Stimulated activated CD8-positive, alpha-beta memory T cell treated with anti-CD3 and anti-CD28 coated beads, Interleukin-15, amount 100 ng/mL, for 1 hour (primary cell): ENCODE measurements around the gene PDE3B.
"Not testable (repeated sequence)": the region's sequence is repeated elsewhere in the genome, so short reads cannot be mapped to it uniquely, and the experiment has no call there.

Experiments used
- DNase-seq: peaks from one replicate; pipeline ENCODE4 v3.0.0-alpha.2; 2020; ENCODE audit warnings: low read depth

The PDE3B gene

DNA sequence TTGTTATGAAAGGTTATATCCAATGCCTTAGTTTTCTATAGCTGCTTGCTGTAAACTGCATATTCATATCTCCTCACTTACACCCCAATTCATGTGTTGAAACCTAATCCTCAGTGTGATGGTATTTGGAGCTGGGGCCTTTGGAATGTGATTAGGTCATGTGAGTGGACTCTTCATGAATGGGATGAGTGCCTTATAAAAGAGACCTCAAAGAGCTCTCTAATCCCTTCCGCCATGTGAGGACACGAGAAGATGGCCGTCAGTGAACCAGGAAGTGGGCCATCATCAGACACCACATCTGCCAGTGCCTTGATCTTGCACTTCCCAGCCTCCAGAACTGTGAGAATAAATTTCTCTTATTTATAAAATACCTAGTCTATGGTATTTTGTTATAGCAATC is 169.2 kb downstream of the PDE3B start:
- no peak for DNase-seq

DNA sequence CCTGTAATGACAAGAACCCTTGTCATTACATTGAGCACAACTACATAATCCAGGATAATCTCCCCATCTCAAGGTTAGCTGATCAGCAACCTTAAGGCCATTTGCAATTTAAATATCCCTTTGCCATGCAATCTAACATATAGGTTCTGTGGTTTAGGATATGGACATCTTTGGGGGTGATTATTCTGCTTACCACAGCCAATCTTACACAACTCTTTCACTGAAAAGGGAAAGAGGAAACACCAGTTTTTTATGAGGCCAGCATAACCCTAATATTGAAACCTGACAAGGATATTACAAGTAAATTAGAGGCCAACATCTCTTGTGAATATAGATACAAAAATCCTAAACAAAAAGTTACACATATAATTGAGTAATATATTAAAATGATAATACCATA is 169.9 kb downstream of the PDE3B start:
- no peak for DNase-seq

DNA sequence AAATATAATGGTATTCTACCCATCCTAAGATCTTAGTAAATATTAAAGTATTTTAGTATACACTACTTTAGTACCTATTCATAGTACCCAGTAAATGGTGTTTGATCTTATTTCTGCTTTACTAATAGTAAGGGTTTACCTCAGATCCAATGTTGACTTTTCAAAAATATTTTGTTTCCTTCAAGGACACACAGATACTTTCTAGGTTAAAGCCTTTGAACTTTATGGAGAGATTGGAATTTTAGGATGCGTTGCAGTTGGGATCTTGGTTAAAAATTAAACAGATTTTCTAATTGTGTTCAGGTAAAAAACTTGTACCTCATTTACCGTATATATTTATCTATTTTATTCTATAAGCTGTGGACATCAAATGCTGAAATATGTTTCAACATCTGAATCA is 175.2 kb downstream of the PDE3B start:
- no peak for DNase-seq

DNA sequence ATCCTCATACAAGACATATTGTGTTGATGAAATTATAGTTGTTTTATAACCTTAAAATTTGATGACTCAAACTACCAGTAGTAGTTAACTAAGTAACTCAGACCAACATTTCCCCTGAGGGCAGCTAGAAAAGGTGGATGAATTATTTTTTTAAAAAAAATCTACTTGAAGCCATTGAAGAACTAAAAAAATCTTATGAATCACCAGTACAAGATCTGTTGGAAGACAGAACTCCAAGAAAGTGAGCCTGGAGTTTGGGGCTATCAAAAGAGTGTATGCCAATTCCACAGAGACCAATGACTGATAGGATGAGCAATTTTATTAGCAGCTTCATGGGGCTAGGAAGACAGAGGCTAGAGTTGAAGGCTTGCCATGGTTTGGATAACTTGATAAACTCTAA is 176.0 kb downstream of the PDE3B start:
- DNase-seq, result no peak

DNA sequence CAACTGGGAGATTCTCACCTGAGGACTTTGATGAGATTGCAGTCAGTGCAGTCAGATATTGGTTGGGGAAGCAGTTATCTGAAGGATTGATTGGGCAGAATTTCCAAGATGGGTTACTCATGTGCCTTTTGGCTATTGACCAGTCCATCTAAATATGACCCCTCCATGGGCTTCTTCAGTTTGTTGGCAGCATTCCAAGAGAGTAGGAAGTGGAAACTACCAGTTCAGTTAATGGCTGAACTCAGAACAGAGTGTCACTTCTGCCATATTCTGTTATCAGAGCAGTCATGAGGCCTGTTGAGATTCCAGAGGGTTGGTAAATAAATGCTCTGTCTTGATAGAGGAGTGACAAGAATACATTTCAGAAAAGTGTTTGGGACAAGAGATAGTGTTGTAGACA is 177.4 kb downstream of the PDE3B start:
- DNase-seq, result no peak

DNA sequence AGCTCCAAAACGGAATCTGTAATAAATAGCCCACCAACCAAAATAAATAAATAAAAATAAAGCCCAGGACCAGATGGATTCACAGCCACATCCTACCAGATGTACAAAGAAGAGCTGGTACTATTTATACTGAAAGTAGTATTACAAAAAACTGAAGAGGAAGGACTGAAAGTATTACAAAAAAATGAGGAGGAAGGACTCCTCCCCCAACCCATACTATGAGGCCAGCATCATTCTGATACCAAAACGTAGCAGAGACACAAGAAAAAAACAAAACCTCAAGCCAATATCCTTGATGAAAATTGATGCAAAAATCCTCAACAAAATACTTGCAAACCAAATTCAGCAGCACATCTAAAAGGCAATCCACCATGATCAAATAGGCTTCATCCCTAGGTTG is 183.0 kb downstream of the PDE3B start:
- no peak for DNase-seq

DNA sequence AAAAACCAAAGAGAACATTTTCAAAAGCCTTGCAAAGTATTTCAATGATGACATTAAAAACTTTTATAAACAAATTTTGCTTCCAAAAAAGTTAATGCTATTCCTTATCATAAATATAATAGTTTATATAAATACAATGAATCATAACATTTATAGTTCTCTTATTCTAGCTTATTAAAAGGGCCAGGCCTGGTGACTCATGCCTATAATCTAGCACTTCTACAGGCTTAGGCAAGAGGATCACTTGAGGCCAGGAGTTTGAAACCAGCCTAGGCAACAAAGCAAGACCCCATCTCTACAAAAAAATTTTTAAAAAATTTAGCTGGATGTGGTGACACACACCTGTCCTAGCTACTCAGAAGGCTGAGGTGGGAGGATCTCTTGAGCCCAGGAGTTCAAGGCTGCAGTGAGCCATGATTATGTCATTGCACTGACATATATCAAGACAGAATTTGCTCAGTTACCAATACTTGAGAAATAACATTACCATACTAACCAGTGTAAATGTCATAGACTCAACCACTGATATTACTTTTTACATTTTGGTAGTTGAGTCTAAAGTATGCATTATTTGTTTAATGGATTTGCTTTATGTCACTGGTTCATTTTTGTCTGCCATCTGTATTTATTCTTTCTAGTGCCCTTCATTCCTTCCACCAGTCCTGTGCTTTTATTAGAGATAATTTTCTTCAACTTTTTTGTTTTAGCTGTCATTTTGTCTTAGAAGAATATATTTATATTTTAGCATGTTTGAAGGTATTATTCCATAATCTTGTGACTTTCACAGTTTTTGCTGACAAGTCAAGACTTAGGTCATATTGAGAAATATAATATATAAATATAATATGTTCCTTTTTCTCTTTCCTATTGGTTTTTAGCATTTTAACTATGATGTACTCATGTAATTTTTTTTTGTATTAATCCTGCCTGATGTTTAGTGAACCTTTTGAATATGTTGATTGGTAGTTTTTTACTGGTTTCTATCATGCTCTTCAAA is 192.2 kb downstream of the PDE3B start:
- DNase-seq, result no peak

DNA sequence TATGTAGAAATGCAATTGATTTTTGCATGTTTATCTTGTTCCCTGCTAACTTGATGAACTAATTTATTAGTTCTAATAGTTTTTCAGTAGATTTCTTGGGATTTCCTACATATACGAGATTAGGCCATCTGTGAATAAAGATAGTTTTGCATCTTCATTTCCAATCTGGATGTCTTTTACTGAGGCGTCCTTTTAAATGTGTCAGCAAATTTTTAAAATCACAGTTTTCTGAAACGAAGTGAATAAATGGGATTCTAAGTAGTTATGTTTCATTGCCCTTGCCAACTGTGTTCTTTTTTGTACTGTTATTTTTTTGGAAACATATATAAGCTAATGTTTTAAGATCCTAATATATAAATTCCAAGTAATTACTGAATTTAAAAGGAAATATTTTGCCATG is 198.4 kb downstream of the PDE3B start:
- no peak for DNase-seq

DNA sequence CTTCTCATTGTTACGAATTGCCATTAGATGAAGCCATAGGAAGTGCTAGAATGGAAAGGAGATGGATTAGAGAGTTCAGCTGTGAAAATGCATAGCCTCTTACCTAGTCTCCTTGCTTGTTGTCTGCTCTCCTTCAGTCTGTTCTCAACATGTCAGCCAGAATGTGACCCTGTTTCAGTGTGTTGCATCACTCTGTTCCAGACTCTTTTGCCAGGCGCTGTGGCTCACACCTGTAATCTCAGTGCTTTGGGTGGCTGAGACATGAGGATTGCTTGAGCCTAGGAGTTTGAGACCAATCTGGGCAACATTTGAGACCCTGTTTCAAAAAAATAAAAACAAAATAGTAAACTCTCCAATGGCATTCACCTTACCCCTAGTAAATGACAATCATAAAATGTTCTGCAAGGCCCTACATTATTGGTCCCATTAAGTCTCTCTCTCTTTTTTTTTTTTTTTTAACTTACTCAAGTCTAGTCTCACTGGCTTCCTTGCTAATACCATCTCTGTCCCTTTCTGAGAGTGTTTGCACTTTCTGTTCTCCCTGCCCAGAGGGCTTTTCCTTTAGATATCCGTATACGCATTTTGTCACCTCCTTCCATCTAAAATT is 209.1 kb downstream of the PDE3B start:
- no peak for DNase-seq

DNA sequence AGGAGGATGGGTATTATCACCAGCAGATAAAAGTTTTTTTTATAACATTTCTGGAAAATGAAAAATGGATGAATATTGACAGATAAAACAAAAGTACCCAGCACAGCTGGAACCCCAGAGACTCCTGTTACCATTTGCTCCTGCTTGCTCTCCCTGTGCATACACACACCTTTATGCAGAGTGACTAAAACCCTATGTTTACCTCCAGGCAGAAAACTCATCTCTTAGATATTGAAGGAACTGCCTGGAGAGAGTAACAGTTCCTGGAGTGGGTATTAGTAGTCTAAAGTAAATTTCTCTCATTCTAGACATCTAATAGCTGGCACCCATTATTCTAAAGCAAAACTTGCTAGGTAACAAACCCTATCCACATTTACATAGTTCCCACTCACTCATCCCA is 210.5 kb downstream of the PDE3B start:
- no peak for DNase-seq

DNA sequence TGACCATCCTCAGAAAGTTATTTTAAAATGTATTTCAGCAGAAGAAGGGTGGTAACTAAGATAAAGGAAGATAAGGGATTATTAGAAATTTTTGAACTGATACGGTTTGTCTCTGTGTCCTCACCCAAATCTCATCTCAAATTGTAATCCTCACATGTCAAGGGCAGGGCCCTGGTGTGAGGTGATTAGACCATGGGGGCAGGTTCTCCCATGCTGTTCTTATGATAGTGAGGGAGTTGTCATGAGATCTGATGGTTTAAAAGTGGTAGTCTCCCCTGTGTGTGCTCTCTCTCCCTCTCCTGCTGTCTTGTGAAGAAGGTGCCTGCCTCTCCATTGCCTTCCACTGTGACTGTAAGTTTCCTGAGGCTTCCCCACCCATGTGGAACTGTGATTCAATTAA is 212.3 kb downstream of the PDE3B start:
- no peak for DNase-seq

DNA sequence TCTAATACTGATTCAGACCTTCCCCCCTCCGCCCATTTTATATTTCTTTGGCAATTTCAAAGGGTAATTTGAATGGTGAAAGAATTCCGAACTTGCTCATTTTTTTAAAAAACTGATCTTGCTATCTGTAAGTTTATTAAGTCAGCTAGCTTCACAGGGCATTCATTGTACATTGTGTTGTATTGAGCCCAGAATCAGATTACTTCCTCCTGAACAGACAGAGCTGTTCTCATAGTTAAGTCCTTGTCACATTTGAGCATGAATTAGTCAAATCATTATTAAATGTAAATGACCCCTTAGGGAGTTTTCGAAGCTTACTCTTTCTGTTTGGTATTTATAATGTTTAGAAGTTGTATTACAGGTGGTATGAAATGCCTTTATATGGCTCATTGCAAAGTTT is 214.0 kb downstream of the PDE3B start:
- no peak for DNase-seq

DNA sequence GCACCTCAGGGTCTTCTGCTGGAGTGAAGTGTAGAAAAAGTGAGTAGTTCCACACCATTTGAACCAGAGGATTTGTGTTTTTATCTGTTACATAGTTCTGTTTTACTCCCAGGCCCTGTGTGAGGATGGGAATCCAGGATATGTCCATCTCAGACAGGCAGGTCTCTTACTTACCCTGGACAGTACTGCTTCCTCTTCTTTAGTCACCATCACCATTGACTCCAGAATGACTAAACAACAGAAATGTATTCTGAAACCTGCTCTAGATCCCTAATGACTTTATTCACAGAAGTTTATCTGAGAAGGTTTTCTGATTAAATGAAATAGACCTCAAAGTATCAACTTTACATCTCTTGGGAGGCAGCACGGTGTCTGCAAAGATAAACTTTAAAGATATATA is 214.8 kb downstream of the PDE3B start:
- no peak for DNase-seq

DNA sequence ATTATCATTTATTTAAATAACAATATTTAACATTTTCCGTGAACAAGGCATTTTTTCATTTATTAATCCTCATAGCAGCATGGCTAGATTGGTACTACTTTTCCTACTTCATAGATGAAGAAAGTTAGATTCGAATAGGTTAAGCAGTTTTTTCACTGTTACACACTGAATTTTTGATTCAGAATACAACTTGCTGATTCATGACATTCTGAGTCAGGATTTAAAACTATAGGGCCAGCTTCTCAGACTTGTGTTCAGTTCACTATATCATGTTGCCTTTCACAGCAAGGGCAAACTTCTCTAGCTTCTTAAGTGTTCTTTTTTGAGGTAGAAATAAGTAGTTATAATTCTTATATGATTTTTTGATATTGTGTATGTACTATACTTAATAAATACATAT is 216.9 kb downstream of the PDE3B start:
- no peak for DNase-seq

DNA sequence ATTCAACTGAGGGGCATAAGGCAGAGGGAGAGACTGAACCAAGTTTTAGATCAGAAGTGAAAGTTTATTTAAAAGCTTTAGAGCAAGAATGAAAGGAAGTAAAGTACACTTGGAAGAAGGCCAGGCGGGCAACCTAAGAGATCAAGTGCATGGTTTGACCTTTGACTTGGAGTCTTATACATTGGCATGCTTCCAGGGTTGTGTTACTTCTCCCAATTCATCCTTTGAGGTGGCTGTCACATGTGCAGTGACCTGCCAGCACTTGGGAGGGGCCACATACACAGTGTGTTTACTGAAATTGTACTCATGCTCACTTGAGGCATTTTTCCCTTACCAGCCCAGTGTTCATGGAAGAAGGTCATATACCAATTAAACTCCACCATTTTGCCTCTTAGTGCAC is 218.1 kb downstream of the PDE3B start:
- DNase-seq, result no peak

DNA sequence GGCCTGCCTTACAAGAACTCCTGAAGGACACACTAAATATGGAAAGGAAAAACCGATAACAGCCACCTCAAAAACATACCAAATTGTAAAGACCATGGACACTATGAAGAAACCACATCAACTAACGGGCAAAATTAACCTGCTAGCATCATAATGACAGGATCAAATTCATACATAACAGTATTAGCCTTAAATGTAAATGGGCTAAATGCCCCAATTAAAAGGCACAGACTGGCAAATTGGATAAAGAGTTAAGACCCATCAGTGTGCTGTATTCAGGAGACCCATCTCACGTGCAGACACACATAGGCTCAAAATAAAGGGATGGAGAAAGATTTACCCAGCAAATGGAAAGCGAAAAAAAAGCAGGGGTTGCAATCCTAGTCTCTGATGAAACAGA is 220.2 kb downstream of the PDE3B start:
- DNase-seq, result not testable (repeated sequence)

DNA sequence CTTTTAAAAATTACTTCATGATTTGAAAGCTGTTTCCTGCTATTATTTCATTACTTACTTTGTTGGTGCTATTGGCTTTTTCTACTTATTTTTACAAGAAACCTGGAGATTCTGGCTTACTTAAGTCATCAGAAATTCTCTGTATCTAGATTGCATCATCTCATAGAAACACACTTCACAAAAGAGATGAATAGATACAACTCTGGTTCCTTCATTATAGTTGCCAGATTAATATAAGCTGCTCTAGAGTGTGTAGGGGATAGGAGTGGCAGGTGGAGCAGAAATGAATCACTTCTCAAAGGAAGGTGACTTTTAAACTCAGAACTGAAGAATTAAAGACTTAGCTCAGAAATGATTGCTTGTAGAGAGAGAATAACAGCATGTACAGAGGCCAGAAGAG is 228.4 kb downstream of the PDE3B start:
- DNase-seq, result no peak

DNA sequence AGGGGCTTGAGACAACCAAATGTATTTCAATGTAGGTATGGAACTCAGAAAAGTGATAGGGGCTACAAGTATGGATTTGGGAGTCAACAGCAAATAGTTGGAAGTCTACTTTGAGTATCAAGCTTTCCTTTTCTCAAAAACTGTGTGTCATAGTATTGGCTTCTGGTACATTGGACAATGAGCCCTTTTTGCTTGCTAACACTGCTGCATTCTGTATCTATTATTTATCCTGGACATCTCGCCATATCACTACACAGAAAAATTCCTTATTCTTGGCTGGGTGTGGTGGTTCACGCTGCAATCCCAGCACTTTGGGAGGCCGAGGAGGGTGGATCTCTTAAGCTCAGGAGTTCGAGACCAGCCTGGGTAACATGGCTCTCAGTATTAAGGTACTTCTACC is 230.0 kb downstream of the PDE3B start:
- DNase-seq, result no peak

DNA sequence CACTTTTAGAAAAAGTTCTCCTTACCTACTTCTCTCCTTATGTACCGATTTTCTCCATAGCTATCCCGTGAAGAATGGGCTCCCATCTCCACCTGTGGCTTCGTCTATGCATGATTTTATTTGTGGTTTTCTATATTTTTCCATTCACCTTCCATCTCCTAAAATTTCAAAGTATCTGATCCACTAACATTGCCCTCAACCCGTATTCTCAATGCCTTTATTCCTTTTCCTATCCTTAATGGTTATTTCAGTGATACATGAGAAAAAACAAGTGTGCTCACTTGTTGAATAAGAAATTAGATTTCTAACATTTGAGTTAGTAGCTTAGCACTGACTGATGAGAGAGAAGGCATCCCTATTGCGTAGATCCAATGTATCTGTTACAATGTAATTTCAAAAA is 231.6 kb downstream of the PDE3B start:
- DNase-seq, result no peak

DNA sequence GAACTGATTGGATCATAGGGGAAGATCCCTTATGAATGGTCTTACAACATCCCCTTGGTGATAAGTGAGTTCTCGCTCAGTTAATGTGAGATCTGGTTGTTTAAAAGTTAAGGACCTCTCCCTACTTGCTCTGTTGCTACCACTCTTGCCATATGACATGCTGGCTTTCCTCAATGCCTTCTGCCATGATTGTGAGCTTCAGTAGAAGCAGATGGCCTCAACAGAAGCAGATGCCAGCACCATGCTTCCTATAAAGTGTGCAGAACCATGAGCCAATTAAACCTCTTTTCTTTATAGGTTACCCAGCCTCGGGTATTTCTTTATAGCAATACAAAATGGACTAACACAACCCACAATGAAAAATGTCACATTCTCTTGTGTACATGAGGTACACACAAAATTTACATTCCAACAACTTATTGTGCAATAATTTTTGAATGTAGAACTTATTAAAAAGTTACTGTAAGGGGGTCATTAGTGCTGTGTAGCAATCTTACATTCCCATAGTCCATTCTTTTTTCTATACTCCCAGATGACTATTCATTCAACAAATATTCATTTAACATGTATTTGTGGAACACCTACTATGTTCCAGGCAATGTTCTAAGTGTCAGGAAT is 238.1 kb downstream of the PDE3B start:
- no peak for DNase-seq

DNA sequence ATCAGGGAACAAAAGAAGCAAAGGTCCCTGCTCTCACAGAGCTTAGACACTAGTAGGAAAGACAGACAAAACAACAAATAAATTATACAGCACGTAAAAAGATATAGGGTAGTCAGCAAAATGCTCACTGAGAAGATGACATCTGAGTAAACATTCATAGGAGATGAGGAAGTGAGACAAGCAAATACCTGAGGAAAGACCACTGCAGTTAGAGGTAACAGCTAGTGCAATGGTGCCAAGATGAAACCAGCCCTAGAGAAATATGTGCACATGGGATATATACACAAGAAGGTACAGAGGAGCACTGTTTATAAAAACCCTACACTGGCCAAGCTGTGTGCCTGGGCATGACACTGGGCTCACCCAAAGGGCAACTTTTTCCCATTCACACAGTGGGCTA is 238.6 kb downstream of the PDE3B start:
- DNase-seq, result no peak

DNA sequence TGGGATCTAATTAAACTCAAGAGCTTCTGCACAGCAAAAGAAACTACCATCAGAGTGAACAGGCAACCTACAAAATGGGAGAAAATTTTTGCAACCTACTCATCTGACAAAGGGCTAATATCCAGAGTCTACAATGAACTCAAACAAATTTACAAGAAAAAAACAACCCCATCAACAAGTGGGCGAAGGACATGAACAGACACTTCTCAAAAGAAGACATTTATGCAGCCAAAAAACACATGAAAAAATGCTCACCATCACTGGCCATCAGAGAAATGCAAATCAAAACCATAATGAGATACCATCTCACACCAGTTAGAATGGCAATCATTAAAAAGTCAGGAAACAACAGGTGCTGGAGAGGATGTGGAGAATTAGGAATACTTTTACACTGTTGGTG is 240.1 kb downstream of the PDE3B start:
- not testable (repeated sequence) for DNase-seq

DNA sequence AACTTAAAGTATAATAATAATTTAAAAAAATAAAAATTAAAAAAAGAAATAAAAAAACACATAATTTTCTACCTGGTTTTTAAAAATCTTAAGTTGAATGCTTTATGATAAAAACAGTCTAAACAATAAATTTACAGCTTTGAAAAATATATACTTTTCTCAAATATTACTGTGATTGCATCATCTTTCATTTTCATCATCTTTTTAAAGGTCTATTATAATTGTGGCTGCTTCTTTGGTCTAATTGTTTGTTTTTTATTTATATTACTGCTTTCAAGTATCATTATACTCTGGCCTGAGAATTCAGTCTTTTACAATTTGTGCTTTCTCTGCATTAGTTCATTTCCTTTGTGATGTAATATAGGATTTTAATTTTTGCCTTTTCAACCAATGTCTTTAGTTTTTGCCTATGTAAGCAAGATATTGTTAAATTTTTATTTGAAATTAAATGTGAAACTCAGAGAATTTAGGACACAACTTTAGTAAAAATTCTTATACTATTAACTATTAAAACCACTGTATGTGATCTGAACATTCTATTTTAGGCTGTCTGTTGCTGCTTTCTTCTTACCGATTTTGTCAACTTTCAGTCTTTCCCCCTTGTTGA is 241.2 kb downstream of the PDE3B start:
- no peak for DNase-seq
